Muscle of leg (tissue), 11 donors: ENCODE results near the gene GJB4. TPM values are rescaled to one million over a fixed set of nuclear protein-coding genes. Genes with fewer than 3 reads are reported as not detected.

Source experiments
- DNase-seq: peaks from one replicate; pipeline ENCODE4 v3.0.0; 2013
- H3K27ac ChIP-seq: one replicate; pipeline ENCODE4 v1.5.1; 2013; ENCODE audit warnings: mild to moderate bottlenecking, low read length, control low read depth
- H3K27me3 ChIP-seq: one replicate; pipeline ENCODE4 v1.6.1; 2013; ENCODE audit warnings: low read length; ENCODE audit not compliant: control insufficient read depth, insufficient read depth
- H3K36me3 ChIP-seq: one replicate; pipeline ENCODE4 v1.6.1; 2013; ENCODE audit warnings: low read length; ENCODE audit not compliant: control insufficient read depth, insufficient read depth
- H3K4me1 ChIP-seq: one replicate; pipeline ENCODE4 v1.6.1; 2013; ENCODE audit warnings: low read length; ENCODE audit not compliant: control insufficient read depth, insufficient read depth
- H3K4me3 ChIP-seq: one replicate; pipeline ENCODE4 v1.5.1; 2013; ENCODE audit warnings: low read length, control low read depth
- H3K9me3 ChIP-seq: replicated peaks from 2 replicates; pipeline ENCODE4 v1.6.1; 2013; ENCODE audit warnings: low read depth, low read length; ENCODE audit not compliant: control insufficient read depth
- WGBS: methylation state at CpG from one replicate; pipeline ENCODE4 v1.1.5; 2013; ENCODE audit warnings: missing lambda C conversion rate; ENCODE audit not compliant: insufficient coverage; 5-methylcytosine and 5-hydroxymethylcytosine counted together
- polyA plus RNA-seq, 8 donors: library from polyadenylated mRNA; unstranded; fragments of 120-200 nt; gene quantifications; one replicate each; pipeline versions ENCODE4 v1.2.1 to v1.2.3, GENCODE V29; 2013; ENCODE audit warnings: inconsistent platforms in 1 of 8, low replicate concordance in 1 of 8; ENCODE audit not compliant: insufficient read length in 8 of 8, insufficient read depth in 1 of 8
- total RNA-seq: library from RNA; stranded (reverse); fragments of 120-200 nt; gene quantifications from one replicate; pipeline ENCODE4 v1.2.4, GENCODE V29; 2013

The GJB4 gene
- total and polyA plus RNA-seq, 9 donors, result 0.05 to 0.13 (median 0.11) TPM; not detected in 6

- Histone ChIP-seq H3K27me3 (peaks cover 22% of the 10 kb centered on the region), H3K4me1 (peaks cover 3% of the 10 kb centered on the region), H3K36me3 (no peaks in the 10 kb centered on the region), H3K4me3 (no peak overlapping the region), H3K9me3 (no peaks in the 10 kb centered on the region), H3K27ac (no peak overlapping the region)
- WGBS, result 93% methylated on average over 3 of the region's 4 CpGs
- DNase-seq, result no peak
Measured at GRCh38 chr1:34746101-34746500, 13.4 kb upstream of the GJB4 start.

GRCh38 chr1:34746785-34747637, 12.5 kb upstream of the GJB4 start:
- Histone ChIP-seq H3K27ac (no peak overlapping the region), H3K27me3 (peaks cover 21% of the 10 kb centered on the region), H3K4me3 (no peak overlapping the region), H3K9me3 (no peaks in the 10 kb centered on the region), H3K4me1 (peaks cover 3% of the 10 kb centered on the region), H3K36me3 (no peaks in the 10 kb centered on the region)
- WGBS, result 59% methylated on average over 8 of the region's 18 CpGs
- no peak for DNase-seq

GRCh38 chr1:34747638-34747941, 11.9 kb upstream of the GJB4 start:
- H3K36me3 ChIP-seq, result no peaks in the 10 kb centered on the region
- H3K27ac ChIP-seq, result no peak overlapping the region
- no peaks in the 10 kb centered on the region for H3K4me1 ChIP-seq
- DNase-seq, result no peak
- no peak overlapping the region for H3K4me3 ChIP-seq
- H3K27me3 ChIP-seq, result peaks cover 17% of the 10 kb centered on the region
- no peaks in the 10 kb centered on the region for H3K9me3 ChIP-seq
- WGBS, result 49% methylated on average over 4 of the region's 6 CpGs

GRCh38 chr1:34749992-34750391, 9.5 kb upstream of the GJB4 start:
- H3K27me3 ChIP-seq, result peaks cover 14% of the 10 kb centered on the region
- no peak overlapping the region for H3K4me3 ChIP-seq
- 66% methylated on average over 6 of the region's 8 CpGs for WGBS

GRCh38 chr1:34750610-34751009, 8.9 kb upstream of the GJB4 start:
- 77% methylated on average over 5 of the region's 5 CpGs for WGBS
- no peak overlapping the region for H3K4me3 ChIP-seq
- H3K36me3 ChIP-seq, result no peaks in the 10 kb centered on the region
- no peaks in the 10 kb centered on the region for H3K9me3 ChIP-seq
- no peaks in the 10 kb centered on the region for H3K4me1 ChIP-seq
- DNase-seq, result no peak
- peaks cover 14% of the 10 kb centered on the region for H3K27me3 ChIP-seq
- H3K27ac ChIP-seq, result no peak overlapping the region

More at GRCh38 chr1:34749992-34750391, 9.5 kb upstream of the GJB4 start:
- Histone ChIP-seq H3K36me3 (no peaks in the 10 kb centered on the region), H3K9me3 (no peaks in the 10 kb centered on the region), H3K27ac (no peak overlapping the region), H3K4me1 (no peaks in the 10 kb centered on the region)
- no peak for DNase-seq

GRCh38 chr1:34753163-34753562, 6.4 kb upstream of the GJB4 start:
- DNase-seq, result no peak
- Histone ChIP-seq H3K4me1 (no peaks in the 10 kb centered on the region), H3K27ac (no peak overlapping the region), H3K27me3 (peaks cover 5% of the 10 kb centered on the region), H3K9me3 (no peaks in the 10 kb centered on the region), H3K36me3 (no peaks in the 10 kb centered on the region), H3K4me3 (no peak overlapping the region)
- WGBS, result no CpG with 5 or more reads among the region's 3 CpGs

GRCh38 chr1:34754964-34755637, 4.4 kb upstream of the GJB4 start, which contains the start of gene GJB5:
GJB5 (plus strand) TSS chr1:34755047; CDS start chr1:34757331, 2,284 bp downstream.
- WGBS, result 20% methylated on average over 6 of the region's 13 CpGs
- H3K4me3 ChIP-seq, result no peak within 1 kb of the TSS
- H3K27me3 ChIP-seq, result no peaks in the 10 kb centered on the region
- H3K36me3 ChIP-seq, result no peaks in the 10 kb centered on the region
- no peaks in the 10 kb centered on the region for H3K4me1 ChIP-seq
- no peaks in the 10 kb centered on the region for H3K9me3 ChIP-seq
- DNase-seq, result no peak
- H3K27ac ChIP-seq, result no peak within 1 kb of the TSS

GRCh38 chr1:34755961-34756360, 3.6 kb upstream of the GJB4 start:
- WGBS, result 89% methylated on average over 6 of the region's 6 CpGs
- H3K27me3 ChIP-seq, result no peaks in the 10 kb centered on the region

GRCh38 chr1:34757386-34757785, 2.2 kb upstream of the GJB4 start:
- no peak for DNase-seq
- Histone ChIP-seq H3K9me3 (no peaks in the 10 kb centered on the region), H3K27me3 (no peaks in the 10 kb centered on the region), H3K4me1 (no peaks in the 10 kb centered on the region), H3K4me3 (no peak overlapping the region), H3K36me3 (no peaks in the 10 kb centered on the region), H3K27ac (no peak overlapping the region)
- 89% methylated on average over 21 of the region's 21 CpGs for WGBS

More at GRCh38 chr1:34755961-34756360, 3.6 kb upstream of the GJB4 start:
- Histone ChIP-seq H3K4me3 (no peak overlapping the region), H3K9me3 (no peaks in the 10 kb centered on the region), H3K27ac (no peak overlapping the region), H3K4me1 (no peaks in the 10 kb centered on the region), H3K36me3 (no peaks in the 10 kb centered on the region)
- DNase-seq, result no peak

GRCh38 chr1:34758751-34759150, 789 bp upstream of the GJB4 start:
- H3K4me1 ChIP-seq, result no peaks in the 10 kb centered on the region
- 92% methylated on average over 1 of the region's 4 CpGs for WGBS
- no peaks in the 10 kb centered on the region for H3K36me3 ChIP-seq
- H3K27me3 ChIP-seq, result no peaks in the 10 kb centered on the region
- H3K4me3 ChIP-seq, result no peak overlapping the region
- no peaks in the 10 kb centered on the region for H3K9me3 ChIP-seq
- no peak for DNase-seq
- H3K27ac ChIP-seq, result no peak overlapping the region
